NCI-H2196 (cell line): ENCODE data around the gene ANO2.

ENCODE experiments used
- DNase-seq: peaks from one replicate; lab custom pipeline; 2025; ENCODE audit not compliant: unreplicated experiment; lab: John Stamatoyannopoulos, UW

Gene ANO2

GRCh38 chr12:5588176-5588575 is 356.9 kb downstream of the ANO2 start:
- DNase-seq, result no peak

GRCh38 chr12:5587711-5588121 is 357.3 kb downstream of the ANO2 start:
- DNase-seq, result no peak

GRCh38 chr12:5586201-5586600 is 358.9 kb downstream of the ANO2 start:
- no peak for DNase-seq

DNA sequence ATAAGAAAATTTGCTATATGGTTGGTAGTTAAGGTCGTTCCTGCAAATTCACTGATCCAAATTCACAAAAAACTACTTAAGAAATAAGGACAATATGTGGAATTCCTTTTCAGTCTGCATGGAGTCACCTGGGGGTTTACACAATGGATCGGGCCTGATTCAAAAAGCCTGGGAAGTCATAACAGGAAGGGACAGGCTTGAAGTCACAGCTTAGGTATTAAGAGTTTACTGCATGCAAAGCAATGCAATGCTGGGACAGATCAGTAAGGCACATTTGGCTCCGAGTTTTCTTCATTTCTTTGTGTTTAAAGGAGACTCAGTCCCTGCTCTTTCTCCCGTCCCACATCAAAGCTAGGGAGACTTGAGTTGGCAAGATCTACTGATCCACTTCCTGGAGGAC is 359.9 kb downstream of the ANO2 start:
- no peak for DNase-seq

DNA sequence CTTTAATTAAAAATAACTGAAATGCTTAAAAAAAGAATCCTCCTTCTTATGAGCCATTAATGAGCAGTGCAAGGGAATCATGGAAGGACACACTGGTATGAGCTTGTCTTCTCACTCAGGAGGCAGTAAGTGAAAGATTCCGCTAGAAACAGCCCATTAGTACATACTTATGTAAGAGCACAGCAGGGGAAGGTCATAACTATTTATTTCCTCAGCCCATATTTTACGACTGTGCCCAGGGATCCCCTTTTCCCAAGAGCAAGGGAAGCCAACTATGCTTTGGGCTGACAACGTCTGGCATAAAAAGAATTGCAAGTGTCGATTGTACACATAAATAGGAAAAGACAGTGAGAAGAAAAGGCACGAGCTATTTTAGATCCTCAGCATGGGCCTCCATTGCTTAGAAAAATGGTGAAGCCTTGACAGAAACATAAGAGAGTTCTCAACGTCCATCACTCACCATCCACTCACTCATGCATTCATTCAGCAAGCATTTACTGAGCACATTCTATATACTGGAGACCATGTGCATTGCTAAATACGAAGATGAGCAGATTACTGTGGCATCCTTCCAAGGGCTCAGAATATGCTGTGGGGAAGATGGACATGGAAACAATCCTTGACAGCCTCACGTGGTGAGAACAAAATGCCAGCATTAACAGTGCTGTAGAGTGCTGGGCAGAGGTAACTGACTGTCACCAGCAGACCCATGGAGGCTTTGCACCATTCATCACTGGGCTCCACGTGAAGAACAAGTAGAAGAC is 360.5 kb downstream of the ANO2 start:
- DNase-seq, result no peak

DNA sequence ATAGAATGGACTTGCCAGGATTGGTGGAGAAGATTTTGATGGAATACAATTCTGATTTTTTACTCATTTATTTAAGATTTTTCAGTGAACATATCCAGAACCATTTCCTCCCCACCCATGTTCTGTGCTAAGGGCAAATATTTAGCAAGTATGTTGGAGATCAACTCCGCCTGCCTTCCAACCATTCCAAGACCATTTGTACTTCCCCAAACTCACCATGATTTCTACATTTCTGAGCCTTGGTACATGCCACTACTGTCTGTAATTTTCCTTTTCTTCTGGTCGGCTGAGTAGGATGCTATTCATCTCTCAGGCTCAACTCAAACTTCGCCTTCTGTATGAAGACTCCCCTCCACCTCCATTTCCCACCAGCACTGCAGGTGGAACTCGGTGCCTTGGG is 362.5 kb downstream of the ANO2 start:
- DNase-seq, result no peak

- no peak for DNase-seq
These were observed 363.0 kb downstream of the ANO2 start for GRCh38 chr12:5582018-5582417.

DNA sequence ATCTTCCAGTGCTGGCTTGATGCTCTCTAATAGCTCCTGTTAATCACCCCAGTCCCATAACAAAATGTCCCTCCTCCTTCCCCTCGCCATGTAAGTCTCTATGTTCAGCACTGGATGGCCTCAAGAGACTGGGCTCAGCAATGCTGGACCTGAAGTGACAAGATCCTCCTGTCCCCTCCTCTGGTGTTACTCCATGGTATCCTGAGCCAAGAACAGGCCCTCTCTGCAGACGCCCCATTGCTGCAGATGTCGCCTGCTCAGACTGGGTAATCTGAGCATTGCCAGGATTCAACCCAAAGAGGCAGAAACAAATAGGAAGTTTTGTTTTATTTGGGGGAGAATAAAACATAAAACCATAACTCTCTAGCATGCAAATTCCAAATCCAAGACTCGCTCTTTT is 363.4 kb downstream of the ANO2 start:
- no peak for DNase-seq

- DNase-seq, result no peak
These were observed 364.0 kb downstream of the ANO2 start for GRCh38 chr12:5581019-5581418.

- DNase-seq, result no peak
These were observed 366.3 kb downstream of the ANO2 start for GRCh38 chr12:5578775-5579174.

- DNase-seq, result no peak
These were observed 367.3 kb downstream of the ANO2 start for GRCh38 chr12:5577741-5578140.

DNA sequence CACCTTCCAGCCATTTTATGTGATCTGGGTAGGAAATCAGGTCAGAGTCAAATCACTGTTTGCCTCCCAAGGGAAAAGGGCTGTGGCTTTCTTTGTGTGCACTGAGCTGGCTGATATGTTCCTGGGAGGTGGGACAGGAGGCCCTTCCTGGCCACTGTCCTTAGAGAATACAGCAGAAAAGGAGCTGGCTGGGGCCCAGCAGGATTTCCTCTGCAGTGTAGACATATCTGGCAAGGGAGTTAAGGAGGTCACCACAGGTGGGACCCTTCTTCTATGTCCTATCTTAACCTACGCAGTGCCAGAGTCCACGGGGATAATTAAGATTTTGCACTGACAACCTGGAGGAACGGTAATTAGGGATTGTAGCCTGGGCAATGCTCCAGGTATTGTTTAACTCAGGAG is 367.8 kb downstream of the ANO2 start:
- DNase-seq, result no peak

DNA sequence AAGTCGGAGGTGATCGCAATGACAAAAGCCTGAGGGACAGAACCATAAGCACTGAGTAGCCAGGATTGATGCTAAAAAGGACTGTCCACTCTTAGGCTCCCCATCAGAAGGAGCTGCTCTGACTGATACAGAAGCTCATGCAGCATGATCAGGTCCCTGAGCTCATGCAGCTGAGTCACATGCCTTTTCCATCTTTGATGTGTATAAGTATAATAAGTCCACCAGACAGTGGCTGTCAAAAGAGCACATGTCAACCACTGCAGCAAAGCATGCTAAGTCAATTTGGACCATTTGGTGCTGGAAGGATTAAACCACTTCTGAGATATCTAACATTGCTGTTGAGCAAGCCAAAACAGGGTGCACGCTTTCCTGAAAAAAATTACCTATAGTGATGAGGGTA is 369.1 kb downstream of the ANO2 start:
- DNase-seq, result no peak

GRCh38 chr12:5575232-5575631 is 369.8 kb downstream of the ANO2 start:
- DNase-seq, result no peak

- no peak for DNase-seq
These were observed 371.7 kb downstream of the ANO2 start for GRCh38 chr12:5573390-5573789.

GRCh38 chr12:5571115-5571514 is 373.9 kb downstream of the ANO2 start:
- no peak for DNase-seq

GRCh38 chr12:5570416-5570815 is 374.6 kb downstream of the ANO2 start:
- DNase-seq, result no peak

GRCh38 chr12:5568325-5568981 is 376.6 kb downstream of the ANO2 start:
- DNase-seq, result no peak

DNA sequence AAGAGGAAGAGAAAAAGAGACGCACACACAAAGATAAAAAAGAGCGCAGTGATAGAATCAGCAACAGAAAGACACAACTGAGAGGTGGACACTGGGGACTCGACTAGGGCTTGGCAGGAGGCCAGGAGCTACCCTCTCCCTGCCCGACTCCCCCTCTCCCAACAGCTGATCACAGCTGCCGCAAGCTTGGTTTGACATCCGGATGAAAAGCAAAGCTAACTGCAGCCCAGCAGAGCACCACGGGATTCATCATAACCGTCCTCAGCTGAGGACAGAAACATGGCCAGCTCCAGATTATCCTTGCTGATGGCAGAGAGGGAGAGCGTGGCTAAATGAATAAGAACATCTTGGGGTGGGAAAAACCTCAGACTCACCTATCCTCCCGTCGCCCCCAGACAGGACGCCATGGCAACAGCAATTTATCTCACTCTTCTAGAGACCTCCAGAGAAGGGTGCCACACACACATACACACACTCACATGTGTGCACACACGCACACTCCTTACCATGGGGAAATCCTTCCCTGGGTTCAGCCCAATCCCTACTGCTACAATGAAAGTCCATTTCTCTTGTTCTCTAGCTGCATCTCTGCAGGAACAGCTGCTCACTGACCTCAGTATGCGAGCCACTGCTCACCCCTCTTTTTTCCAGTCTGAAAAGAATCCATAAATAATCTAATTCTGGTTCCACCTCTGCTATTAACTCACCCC is 377.9 kb downstream of the ANO2 start:
- DNase-seq, result no peak

DNA sequence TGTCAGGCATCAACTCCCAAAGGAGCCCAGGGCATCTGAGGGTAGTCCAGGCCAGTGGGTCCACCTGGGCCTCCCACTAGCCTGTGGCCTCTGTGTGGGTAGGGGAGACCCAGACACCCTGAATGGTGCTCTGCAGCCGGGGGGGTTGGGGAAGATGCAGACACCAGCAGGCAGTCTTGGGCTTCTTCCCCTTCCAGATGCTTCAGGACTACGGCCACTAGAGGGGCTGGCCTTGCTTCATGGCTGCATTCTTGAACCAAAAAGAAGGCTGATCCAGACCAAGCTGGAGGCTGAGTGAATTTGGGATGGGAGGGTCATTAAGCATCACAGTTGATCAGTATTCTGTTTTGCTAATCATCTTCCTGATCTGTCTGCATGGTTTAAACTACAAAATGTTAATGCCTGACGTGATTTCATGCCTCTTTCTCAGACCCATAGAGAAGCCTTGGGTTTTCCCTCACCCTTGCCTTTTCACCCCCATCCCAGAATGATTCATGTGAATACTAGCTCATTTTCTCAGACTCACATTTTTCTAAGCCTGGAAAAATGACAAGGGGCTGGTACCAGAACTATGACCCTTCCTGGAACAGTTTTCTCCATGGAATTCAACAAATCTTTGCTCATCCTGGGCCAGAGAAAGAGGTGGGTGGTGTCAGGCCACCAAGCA is 379.0 kb downstream of the ANO2 start:
- DNase-seq, result no peak

GRCh38 chr12:5562581-5562980 is 382.5 kb downstream of the ANO2 start:
- DNase-seq, result no peak

DNA sequence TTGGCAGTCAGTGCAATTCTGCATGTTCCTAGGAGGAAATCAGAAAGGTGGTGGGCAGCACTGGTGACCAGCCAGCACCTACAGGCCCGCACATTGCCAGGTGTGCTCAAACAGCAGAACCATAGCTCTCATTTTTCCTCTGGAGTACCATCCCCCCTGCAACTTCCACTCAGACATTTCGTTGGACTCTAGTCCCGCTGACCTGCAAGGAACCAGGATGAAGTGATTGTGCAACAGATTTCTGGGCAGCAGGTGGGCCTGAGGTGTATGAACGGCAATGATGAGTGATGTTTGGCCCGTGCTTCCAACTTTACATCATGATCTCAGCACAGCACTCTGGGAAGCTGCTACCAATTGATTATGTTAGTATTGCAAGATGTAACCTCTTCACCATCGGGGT is 383.2 kb downstream of the ANO2 start:
- no peak for DNase-seq
